RWPE2 (cell line): ENCODE data around the gene NKAIN2.
A peak's percentile ranks its signal among the peaks of the same experiment; 100 is the strongest.

Experiments
- ATAC-seq: fragments of 200-7000 bp; cut with Tn5 transposase; 3 replicates; pipeline ENCODE4 v1.9.1; 2021; ENCODE audit warnings: low read depth
- DNase-seq: peaks from one replicate; pipeline ENCODE4 v3.0.0-alpha.2; 2020; ENCODE audit warnings: low spot score
- H3K27ac ChIP-seq: fragments of 450-650 bp; 2 replicates; pipeline ENCODE4 v1.5.1; 2017; ENCODE audit warnings: mild to moderate bottlenecking; ENCODE audit not compliant: poor library complexity, severe bottlenecking
- H3K27me3 ChIP-seq: fragments of 250-450 bp; sonication (Bioruptor Pico); 2 replicates; pipeline ENCODE4 v1.5.1; 2021; ENCODE audit warnings: mild to moderate bottlenecking, moderate library complexity; ENCODE audit not compliant: insufficient read depth, poor library complexity, severe bottlenecking
- H3K36me3 ChIP-seq: fragments of 250-450 bp; sonication (Bioruptor Pico); 2 replicates; pipeline ENCODE4 v1.5.1; 2020; ENCODE audit warnings: low read depth, mild to moderate bottlenecking, moderate library complexity
- H3K4me1 ChIP-seq: fragments of 250-450 bp; sonication (Bioruptor Pico); 2 replicates; pipeline ENCODE4 v1.5.1; 2021; ENCODE audit warnings: mild to moderate bottlenecking, moderate library complexity; ENCODE audit not compliant: insufficient read depth, poor library complexity, severe bottlenecking
- H3K4me3 ChIP-seq: fragments of 250-450 bp; sonication (Bioruptor Pico); 2 replicates; pipeline ENCODE4 v1.5.1; 2021; ENCODE audit warnings: mild to moderate bottlenecking, moderate library complexity; ENCODE audit not compliant: severe bottlenecking
- H3K9me3 ChIP-seq: fragments of 250-450 bp; sonication (Bioruptor Pico); 2 replicates; pipeline ENCODE4 v1.5.1; 2021; ENCODE audit warnings: mild to moderate bottlenecking, moderate library complexity; ENCODE audit not compliant: severe bottlenecking
- TF ChIP-seq, protein P1 (sequence below): fragments of 450-650 bp; IDR thresholded peaks from one replicate; pipeline ENCODE4 v1.5.1; 2017; ENCODE audit warnings: mild to moderate bottlenecking, moderate library complexity; ENCODE audit not compliant: poor library complexity, severe bottlenecking

NKAIN2 gene

DNA sequence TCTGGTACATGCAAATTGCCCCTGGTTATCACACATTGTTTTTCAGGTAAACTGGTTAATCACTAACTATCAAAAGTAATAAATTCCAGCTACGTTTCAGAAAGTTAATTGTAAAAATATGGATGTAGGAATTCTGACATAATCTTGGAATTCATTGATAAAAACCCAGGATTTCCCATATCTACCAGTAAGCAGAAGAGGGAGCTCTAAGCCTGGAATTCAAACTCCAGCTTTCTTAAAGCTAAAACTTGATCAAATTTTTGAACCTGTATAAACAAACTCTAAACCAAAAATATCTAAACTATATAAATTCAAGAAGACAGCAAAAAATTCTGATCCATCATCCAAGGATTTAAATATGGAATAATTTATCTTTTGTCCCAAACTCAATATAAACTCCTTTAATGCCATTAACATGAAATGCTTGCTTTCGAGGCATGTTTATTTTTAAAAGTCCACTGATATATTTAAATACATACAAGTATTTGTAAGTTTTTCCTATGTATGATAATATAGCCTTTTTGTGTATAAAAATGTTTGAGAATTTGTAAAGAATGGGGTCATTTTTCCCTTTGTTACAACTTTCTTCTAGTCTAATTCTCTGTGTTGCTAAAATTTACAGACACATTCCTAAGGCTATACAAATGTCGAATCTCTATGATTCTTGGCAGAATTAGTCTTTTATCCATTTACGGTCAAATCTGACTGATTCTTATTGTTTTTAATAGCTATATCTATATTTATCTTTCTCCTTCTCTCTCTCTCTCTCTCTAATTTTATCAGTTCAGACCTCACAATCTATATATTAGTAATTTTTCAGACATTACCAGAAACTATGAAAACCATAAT lies 1067.2 kb downstream of the NKAIN2 start:
- TF ChIP-seq, protein P1, sequence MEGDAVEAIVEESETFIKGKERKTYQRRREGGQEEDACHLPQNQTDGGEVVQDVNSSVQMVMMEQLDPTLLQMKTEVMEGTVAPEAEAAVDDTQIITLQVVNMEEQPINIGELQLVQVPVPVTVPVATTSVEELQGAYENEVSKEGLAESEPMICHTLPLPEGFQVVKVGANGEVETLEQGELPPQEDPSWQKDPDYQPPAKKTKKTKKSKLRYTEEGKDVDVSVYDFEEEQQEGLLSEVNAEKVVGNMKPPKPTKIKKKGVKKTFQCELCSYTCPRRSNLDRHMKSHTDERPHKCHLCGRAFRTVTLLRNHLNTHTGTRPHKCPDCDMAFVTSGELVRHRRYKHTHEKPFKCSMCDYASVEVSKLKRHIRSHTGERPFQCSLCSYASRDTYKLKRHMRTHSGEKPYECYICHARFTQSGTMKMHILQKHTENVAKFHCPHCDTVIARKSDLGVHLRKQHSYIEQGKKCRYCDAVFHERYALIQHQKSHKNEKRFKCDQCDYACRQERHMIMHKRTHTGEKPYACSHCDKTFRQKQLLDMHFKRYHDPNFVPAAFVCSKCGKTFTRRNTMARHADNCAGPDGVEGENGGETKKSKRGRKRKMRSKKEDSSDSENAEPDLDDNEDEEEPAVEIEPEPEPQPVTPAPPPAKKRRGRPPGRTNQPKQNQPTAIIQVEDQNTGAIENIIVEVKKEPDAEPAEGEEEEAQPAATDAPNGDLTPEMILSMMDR = peak; percentile 88
- H3K27ac ChIP-seq = no peak overlapping the region
- H3K9me3 ChIP-seq = no peaks in the 10 kb centered on the region
- no peaks in the 10 kb centered on the region for H3K36me3 ChIP-seq
- no peak for DNase-seq
- H3K4me3 ChIP-seq = no peak overlapping the region
- no peaks in the 10 kb centered on the region for H3K4me1 ChIP-seq
- no peaks in the 10 kb centered on the region for H3K27me3 ChIP-seq
- ATAC-seq = no peak

DNA sequence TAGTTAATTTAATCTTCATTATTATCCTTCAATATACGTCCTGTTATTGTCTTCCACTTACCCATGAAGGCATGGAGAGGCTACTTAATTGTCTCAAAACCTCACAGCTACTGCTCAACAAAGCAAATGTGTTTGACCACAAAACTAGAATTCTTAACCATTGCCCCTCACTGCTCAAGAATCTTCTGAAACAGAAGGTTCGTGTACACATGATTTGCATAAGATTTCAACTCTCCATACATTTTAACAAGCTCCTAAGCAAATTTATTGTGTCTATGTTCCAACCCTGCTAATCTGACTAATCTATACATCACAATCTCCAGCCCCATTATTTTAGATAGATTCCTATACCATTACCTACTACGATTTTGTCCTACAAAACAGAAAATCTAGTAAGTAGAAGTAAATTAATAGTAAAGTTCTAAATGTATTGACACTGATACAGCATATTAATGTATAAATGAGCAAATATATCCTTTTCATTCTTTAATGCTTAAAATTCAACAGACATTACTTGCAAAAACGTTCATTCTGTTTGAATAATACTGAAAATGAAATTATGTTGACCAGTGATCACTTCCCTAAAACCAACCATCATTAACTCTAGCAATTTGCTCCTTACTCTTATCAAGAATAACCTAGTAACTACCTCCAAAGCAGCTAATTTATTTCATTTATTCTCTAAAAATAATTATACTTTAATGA lies 1068.8 kb downstream of the NKAIN2 start:
- Histone ChIP-seq H3K27me3 (no peaks in the 10 kb centered on the region), H3K4me1 (no peaks in the 10 kb centered on the region), H3K27ac (no peak overlapping the region), H3K9me3 (no peaks in the 10 kb centered on the region), H3K4me3 (no peak overlapping the region), H3K36me3 (no peaks in the 10 kb centered on the region)
- ATAC-seq (no peak), DNase-seq (no peak)
- TF ChIP-seq, protein P1 = no peak

DNA sequence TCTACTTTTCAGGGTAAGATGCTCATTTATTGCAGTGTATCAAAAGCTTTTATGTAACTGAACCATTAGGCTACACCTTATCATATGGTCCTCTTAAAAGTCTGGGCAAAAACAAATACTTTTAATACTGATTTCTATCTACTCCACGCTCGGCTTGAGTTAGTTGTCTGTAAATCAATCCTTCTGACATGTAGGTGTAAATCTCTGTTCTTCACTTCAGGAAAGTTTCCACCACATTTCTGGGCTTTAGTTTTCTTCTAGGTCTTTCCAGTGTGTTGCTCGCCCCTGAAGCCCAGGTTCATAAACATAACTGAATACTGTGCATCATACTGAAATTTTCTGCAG lies 1069.4 kb downstream of the NKAIN2 start:
- Histone ChIP-seq H3K27me3 (no peaks in the 10 kb centered on the region), H3K36me3 (no peaks in the 10 kb centered on the region), H3K4me3 (no peak overlapping the region), H3K4me1 (no peaks in the 10 kb centered on the region), H3K27ac (no peak overlapping the region), H3K9me3 (no peaks in the 10 kb centered on the region)
- DNase-seq (no peak), ATAC-seq (no peak)
- TF ChIP-seq, protein P1 = no peak
